ENCODE results near the gene ZNF280C.

The ZNF280C gene

DNA sequence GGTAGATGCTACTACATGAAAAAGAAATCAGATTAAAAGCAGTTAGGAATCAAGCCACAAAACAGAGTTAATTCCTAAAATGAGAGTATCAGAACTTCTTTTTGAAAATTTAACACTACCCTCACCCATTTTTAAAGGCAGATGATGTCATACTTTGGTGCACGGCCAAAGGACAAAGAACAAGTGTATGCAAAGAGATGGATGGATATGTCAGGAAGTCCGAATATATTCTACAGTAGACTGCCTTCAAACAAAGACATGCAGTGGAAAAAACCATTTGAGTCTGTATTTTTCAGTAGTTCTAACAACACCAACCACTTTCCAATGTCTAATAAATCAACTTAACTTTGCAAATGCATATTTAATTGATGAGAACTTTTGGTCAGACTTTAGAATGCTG is 105.3 kb downstream of the ZNF280C start:
- Histone ChIP-seq H3K36me3 (ENCODE audit: insufficient read depth, low read length) (no peaks in the 10 kb centered on the region), H3K4me1 (ENCODE audit: insufficient read depth, low read length) (peaks cover 6% of the 10 kb centered on the region; the same call in 1 of the 2 replicates), H3K9ac (ENCODE audit: low read depth, low read length) (no peak overlapping the region), H3K9me3 (ENCODE audit: control insufficient read depth, insufficient read depth, low read length) (no peaks in the 10 kb centered on the region)

DNA sequence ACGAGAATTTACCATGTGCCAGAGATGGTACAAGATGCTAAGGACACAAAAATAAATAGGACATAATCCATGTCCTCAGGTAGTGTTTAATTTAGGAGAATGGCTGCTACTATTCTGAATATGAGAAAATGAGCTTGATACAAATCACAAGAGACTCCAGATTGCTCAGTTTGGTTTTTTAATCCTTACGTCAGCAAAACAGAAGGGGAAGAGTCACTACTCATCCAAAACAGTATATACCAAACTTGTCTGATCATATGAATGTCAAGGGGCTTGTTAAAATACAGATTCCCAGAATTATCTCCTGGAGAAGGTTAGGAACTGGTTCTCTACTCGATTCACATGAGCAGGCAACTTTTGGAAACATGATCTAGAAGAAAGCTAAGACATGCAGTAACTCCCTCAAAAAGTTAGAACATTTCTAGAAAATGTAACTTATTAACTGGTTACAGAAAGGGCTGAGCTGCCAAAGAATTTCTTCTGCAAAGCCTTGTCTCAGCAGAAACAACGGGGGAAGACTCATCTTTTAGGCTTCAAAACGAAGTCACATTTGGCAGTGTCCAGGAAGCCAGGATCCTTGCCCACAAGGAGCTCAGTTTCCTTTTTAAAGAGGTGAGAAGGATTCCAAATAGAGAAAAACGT is 106.5 kb downstream of the ZNF280C start:
- no peak overlapping the region for H3K9ac ChIP-seq (ENCODE audit: low read depth, low read length)
- H3K36me3 ChIP-seq (ENCODE audit: insufficient read depth, low read length), result no peaks in the 10 kb centered on the region
- peaks cover 6% of the 10 kb centered on the region; the same call in 1 of the 2 replicates for H3K4me1 ChIP-seq (ENCODE audit: insufficient read depth, low read length)
- H3K9me3 ChIP-seq (ENCODE audit: control insufficient read depth, insufficient read depth, low read length), result no peaks in the 10 kb centered on the region

DNA sequence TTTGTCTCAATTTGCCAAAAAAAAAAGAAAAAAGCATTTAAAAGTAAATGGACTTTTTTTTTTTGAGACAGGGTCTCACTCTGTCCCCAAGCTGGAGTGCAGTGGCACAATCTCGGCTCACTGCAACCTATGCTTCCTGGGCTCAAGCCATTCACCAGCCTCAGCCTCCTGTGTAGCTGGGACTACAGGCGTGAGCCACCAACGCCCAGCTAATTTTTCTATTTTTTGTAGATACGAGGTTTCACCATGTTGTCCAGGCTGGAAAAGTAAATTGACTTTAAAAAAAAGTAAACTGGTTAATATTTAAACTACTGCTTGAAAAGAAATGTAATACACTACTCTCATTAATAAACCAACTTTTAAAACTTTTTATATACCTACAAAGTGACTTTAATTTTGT is 108.9 kb downstream of the ZNF280C start:
- Histone ChIP-seq H3K9me3 (ENCODE audit: control insufficient read depth, insufficient read depth, low read length) (no peaks in the 10 kb centered on the region), H3K4me1 (ENCODE audit: insufficient read depth, low read length) (peaks cover 6% of the 10 kb centered on the region; the same call in 1 of the 2 replicates), H3K36me3 (ENCODE audit: insufficient read depth, low read length) (0 out of 2 replicates have a peak, but pooled peaks cover 2% of the 10 kb centered on the region), H3K9ac (ENCODE audit: low read depth, low read length) (no peak overlapping the region)

DNA sequence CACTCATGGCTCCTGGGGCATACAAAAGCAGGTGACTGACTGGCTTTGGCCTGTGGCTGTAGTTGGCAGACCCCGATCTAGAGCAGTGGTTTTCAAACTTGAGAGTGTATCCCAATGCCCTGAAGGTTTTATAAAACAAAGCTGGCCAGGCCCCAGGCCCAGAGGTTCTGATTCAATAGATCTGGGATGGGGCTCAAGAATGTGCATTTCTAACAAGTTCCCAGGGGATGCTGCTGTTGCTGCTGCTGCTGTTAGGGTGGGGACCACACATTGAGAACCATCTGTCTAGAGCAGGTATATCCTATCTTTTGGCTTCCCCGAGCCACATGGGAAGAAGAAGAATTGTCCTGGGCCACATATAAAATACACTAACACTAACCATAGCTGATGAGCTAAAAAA is 110.4 kb downstream of the ZNF280C start:
- no peaks in the 10 kb centered on the region for H3K9me3 ChIP-seq (ENCODE audit: control insufficient read depth, insufficient read depth, low read length)
- no peak overlapping the region for H3K9ac ChIP-seq (ENCODE audit: low read depth, low read length)
- 0 out of 2 replicates have a peak, but pooled peaks cover 2% of the 10 kb centered on the region for H3K36me3 ChIP-seq (ENCODE audit: insufficient read depth, low read length)
- H3K4me1 ChIP-seq (ENCODE audit: insufficient read depth, low read length), result no peaks in the 10 kb centered on the region

DNA sequence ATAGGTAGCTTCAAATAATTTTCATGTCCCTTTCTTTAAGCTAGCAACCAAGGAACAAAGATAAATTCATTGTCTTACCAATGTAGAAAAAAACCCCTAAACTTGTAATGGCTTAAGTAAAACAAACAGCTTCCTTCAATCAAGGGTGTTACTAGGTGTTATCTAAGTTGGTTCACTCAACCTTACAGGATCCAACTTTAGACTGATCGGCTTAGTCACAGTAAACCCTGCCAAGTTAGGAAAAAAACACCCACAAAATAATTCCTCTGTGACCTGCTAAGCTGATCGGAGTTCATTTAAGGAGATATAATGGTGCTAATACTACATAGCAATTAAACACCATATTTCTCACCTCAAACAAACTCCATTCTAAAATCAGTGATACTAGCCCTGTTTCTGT is 113.1 kb downstream of the ZNF280C start:
- Histone ChIP-seq H3K9me3 (ENCODE audit: control insufficient read depth, insufficient read depth, low read length) (no peaks in the 10 kb centered on the region), H3K36me3 (ENCODE audit: insufficient read depth, low read length) (0 out of 2 replicates have a peak, but pooled peaks cover 2% of the 10 kb centered on the region), H3K4me1 (ENCODE audit: insufficient read depth, low read length) (no peaks in the 10 kb centered on the region), H3K9ac (ENCODE audit: low read depth, low read length) (no peak overlapping the region)
